ENCODE measurements around the gene PHKA2.

Gene PHKA2

DNA sequence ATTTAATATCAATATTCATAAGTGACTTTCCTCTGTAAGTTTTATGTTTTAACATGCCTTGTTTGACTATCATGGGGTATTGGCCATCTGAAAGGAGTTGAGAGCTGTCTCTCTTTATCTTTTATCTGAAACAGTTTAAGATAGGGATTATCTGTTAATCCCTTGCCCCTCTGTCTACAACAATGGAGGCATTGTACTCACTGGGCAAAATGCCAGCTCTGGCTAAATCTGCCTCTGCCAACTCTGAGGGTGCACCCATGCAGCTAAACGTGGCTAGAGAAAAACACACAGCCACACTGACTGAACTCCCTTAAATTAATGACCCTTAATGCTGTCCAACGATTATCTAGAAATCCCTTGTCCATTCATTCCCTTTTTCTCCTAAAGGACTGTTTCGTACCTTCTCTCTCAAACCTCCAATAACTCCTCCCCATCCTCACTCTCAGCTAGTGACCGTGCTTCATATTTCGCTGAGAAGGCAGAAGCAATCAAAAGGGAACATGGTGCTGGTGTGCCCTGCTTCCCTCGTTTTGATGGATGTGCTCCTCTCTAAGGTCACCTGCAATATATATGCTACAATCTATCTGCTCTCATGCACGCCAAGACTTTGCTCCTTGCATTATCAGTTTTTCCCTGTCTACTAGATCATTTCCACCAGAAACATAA is 10.3 kb downstream of the PHKA2 start:
- no peak for DNase-seq

DNA sequence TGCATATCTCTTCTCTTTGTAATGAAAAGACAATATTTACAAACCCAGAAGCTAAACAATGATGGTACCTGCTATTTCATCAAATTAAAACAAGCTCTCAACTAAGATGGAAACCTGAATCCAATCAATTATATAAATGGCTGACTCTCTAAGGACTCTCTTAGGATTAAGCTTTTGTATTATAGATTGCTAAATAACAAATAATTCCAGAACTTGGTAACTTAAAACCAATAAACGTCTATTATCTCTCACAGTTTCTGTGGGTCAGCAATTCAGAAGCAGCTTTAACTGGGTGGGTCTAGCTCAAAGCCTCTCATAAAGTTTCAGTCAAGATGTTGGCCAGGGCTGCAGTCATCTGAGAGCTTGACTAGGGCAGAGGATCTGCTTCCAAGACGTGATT is 12.4 kb downstream of the PHKA2 start:
- DNase-seq: no peak

DNA sequence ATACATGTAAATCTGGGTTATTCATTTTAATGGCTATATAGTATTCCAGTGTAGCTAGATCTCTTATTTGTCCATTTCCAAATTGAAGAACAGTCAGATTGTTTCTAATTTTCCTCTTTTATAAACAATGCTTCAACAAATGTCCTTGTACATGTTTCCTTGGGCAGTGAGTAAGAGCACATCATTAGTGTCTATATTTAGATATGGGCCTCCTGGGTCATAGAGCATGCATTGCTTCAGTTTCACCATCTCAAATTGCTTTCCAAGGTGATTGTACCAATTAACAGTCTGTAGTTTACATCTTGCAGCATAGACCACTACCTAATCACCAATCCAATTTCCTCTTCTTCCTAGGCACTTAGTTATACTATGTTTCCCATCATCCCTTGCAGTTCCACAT is 13.4 kb downstream of the PHKA2 start:
- no peak for DNase-seq

DNA sequence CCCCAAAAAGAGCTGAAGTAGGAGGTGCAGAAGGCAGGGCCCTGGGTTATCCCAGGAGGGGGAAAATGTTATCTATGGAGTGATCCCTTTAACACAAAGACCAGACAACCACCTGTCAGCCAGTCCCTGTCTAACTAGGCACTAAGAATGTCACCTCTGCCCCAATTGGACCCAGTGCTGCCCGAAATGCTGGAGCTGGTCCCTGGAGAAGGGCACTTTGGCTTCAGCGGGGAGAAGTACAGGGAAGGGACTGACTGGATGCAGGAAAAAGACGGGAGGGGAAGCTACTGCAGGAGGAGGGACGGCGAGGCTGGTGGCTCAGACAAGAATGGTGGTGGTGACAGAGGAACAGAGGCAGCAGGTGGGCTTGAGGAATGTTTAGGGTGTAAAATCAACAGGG is 17.3 kb downstream of the PHKA2 start:
- no peak for DNase-seq

DNA sequence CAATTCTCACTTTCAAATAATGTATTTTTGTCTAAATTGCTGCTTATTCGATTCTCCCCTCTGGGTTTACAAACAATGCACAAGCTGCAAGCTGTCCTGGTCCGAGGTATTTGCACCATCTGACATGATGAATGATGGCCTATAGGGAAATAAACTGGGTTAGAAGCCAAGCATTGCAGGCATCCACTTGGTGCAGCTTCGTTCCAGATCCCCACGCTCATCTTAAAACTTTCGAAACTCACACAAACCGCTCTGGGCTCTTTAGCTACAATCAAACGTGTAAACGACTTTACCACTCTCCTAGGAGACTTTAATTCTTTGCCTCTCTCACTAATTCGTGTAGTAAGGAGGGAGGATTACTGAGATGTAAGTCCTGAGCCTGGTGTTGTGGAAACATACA is 19.0 kb downstream of the PHKA2 start:
- no peak for DNase-seq

DNA sequence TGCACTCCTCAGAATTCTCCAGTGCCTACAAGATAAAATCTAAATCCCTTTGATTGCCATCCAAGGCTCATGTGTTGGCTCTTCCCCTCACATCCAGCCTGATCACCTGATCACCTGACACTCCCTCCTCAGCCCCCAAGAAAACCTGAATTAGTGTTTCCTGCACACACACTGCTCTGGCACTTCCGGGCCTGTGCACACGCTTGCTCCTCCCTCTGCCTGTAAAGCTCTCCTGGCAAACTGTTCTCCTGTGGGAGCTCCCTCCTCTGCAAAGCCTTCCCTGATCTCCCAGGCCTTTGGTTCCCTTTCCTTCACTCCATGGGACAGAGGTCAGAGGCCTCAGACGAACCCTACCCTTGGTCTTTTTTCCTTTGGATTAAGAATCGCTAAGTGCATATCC is 19.9 kb downstream of the PHKA2 start:
- DNase-seq: no peak

DNA sequence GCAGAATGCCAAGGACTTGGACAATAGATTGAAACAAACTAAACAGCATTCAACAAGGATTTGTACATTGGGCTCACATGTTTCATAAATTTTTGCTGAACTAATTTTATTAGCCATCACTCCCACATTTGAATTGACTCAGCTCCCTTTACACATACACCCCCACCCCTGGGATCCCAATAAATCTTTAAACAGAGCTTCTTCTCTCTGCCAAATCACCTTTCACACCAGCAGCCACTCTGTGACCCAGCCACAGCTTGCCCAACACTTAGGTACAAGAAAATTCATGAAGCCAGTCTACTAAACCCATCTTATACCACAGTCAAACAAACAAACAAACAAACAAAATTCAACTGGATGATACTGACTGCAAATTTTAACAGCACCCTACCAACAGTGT is 21.6 kb downstream of the PHKA2 start:
- DNase-seq: no peak

DNA sequence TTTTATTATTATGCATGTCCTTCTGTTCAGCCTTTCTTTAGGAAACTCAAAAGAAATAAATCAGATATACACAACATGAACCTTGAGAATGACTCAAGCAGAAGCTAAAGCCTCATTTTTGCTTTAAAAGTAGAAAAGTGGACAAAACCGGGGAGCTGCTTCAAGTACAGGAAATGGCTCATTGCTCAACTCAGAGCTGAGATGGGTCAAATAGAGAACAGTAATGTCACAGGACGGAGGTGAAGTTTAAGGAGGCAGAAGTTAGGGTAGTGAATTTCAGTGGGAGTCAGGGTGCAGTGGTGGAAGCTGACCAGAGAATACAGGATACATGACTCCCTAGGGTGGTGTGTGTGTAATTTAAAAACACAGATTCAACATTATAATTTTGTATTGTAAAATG is 22.2 kb downstream of the PHKA2 start:
- DNase-seq: no peak

DNA sequence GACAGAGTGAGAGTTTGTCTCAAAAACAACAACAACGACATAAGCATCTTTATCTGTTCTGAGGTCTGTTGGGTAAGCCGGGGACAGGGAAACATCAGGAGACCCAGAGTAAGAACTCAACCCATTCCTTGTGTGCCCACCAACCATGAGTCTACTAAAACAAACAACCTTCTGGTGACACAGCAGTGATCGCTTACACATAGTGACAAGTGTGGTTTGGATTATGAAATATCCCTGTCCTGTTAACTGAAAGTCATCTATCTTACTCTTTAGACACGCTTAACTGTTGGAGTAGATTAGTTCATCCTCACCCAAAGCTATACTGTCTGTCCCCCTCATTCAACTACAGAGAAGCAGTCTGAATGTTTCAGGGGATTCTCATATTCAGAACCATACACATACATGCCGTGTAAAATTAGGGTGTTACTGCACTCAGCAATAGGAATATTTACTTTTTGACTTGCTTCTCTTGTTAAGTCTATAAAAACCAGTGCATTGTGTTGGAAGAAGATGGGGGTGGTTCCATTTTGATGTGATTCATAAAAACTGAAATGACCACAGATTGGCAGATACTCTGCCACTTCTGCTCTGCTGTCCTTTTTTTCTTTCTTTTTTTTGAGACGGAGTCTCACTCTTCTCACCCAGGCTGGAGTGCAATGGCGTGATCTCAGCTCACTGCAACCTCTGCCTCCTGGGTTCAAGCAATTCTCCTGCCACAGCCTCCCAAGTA is 27.4 kb downstream of the PHKA2 start:
- DNase-seq: no peak

DNA sequence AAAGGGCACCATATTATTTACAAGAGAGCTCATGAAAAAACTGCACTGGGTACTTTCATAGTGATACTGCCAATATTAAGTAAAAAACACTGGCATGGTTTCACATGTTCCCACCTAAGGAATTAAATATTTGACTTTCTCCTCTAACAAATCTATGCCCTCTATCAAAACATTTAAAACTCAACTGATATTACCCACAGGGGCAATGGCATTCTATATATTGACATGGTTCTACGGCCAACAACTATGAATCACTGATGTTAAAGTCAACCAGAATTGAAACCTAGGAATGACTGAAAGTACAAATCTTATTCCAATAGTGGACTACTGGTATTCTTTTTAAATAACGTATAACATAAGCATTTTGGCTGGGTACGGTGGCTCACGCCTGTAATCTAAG is 28.2 kb downstream of the PHKA2 start:
- DNase-seq: no peak

DNA sequence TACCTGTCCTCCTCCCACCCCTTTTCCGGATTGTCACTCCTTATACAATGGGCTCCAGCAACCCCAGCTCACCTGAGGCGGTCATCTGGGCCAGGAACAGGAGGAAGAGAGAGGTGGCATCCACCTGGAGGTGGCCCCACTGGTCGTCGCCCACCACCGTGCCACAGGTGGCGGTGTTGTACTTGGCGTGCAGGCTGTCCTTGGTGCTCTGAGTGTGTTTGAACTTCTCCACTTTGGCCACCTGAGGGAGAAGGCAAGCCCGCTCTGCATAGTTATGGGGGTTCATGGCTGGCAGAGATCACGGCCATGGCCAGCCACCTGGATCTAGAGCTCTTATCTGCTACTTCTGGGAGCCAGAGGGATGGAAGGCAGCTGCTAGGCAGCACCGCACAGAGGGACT is 32.9 kb downstream of the PHKA2 start:
- DNase-seq: no peak

DNA sequence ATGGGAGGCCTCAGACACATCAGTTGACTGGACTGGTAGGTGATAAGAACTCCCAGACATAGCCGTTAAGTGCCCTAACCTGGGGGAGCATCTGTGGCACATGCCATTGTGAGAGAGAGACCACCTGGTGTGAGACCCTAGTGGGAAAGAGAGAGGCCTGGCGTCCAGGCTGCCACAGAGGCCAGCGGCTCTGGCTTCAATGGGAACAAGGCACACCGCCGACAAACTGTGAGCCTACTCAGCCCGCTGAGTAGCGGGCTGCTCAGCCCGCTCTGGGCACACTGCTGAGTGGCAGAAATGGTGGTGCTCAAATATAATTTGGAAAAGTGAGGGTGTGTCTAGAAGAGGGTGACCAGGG is 34.0 kb downstream of the PHKA2 start:
- no peak for DNase-seq

DNA sequence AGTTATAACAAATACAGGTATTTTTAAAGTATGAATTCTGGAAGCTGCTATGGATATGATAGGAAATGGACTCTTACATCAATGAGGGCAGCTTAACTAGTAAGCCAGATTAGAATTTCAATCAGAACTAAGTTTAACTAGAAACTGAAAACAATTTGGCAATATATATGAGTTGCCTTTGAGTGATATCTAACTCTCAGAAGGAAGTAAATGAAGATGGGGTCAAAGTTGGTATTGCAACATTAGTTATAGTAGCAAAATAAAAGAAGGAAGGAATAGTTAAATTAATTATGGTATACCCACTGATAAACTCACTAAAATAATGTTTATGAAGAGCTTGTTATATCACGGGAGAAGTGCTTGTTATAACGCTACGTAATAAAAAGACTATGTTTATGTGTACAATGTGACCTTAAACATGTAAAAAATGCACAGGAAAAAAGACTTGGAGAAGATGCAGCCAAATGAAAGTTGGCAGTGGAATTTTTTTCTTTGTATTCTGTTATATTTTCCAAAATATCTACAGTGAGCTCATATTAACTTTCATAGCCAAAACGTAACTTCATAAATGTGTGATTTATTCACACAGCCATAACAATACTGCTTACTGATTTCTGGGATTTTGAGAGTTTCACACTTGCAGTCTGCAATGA is 34.5 kb downstream of the PHKA2 start:
- no peak for DNase-seq

DNA sequence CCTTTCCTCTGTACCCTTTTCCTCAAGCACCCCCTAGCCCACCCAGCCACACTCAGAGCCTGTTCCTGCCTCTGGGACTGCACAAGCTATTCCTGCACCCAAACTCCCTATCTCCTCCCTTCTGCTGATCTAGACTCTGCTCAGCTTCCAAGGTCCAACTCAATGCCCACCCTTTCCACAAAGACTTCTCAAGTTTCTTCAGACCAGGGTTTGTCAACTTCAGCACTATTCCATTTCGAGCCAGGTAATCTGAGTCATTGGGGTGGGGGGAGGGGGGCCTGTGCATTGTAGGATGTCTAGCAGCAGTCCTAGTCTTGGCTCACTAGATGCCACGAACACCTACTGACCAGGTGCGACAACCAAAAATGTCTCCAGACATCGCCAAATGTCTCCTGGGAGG is 37.3 kb downstream of the PHKA2 start:
- no peak for DNase-seq

DNA sequence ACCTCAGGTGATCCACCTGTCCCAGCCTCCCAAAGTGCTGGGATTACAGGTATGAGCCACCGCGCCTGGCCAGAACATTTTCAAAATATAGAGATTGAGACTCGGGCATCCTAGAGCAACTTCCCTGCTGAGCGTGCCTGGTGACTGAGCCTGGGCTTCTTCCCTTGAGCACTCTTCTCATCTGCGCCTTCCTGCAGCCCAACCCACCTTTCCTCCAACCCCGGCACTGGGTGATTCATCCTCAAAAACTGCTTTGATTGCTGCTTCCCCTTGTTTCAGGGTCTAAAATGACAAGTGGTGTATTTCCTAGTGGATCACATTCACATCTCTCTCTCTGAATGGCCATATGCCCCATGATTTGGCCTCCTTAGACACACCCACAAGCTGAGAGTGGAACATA is 37.8 kb downstream of the PHKA2 start:
- no peak for DNase-seq

DNA sequence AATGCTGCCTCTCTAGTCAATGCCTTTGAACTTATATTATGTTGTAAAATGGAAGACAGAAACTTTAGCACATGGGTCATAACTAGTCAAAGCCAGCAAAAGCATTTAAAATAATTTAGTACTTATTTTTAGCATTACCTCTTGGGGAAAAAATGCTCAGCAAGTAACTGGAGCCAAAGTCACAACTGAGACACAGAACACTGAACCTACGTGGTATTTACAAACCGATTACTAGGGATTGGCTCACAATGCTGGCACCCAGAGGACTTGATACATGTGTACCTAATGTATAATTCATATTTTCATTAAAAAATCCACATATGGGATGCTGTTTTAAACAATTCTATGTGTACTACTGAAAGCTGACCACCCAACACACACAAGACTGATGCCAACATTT is 38.4 kb downstream of the PHKA2 start:
- DNase-seq: no peak

DNA sequence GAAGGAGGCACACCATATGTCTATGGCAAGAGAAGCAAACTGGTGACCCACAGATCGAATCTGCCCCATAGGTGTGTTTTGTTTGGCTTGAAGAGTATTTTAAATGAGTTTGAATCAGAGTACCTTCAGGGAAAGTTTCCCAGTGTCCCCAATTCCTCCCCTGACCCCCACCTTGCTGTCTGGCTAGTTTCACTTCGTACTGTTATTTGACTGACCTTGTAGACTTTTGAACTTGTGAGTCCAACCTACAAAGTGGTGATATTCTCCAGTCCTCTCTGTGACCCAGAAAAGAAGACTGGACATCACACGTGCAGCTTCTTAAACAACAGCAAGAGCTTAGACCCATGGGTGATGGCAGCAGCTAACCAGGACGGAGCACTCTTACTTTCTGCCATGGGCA is 39.4 kb downstream of the PHKA2 start:
- no peak for DNase-seq

DNA sequence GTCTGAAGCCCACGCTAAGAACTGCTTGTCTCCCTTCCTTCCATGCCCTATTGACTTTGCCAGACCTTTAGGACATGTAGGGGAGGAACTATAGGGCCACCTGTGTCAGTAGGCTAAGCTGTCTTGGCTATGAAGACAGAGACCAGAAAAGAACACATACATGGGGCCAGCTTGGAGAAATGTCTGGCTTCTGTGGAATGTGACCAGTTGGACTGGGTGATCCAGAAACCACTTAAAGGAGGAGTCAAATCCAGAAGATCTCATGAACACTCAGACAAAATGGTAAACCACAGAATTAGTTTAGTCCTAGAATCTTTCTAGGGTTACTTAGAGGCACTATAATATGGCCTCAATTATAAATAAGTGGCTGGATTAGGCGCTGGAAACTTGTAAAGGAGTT is 42.0 kb downstream of the PHKA2 start:
- no peak for DNase-seq

DNA sequence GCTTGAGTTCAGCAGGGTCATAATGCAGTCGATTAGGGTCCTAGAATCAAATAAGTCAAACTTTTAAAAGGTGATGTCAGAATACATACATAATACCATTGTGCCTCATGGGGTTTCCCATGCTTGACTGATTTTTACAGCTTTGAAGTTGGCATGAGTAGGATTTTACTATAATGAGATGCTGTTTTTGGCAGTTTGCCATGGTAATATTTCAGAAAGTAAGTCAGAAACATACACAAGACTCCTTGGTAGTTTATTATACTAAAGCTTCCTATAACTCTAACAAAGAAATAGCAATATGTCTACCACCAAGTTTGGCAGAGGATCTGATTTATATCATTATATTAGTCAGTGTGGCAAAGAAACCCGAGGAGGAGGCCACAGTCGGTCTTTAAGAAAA is 45.2 kb downstream of the PHKA2 start:
- no peak for DNase-seq

DNA sequence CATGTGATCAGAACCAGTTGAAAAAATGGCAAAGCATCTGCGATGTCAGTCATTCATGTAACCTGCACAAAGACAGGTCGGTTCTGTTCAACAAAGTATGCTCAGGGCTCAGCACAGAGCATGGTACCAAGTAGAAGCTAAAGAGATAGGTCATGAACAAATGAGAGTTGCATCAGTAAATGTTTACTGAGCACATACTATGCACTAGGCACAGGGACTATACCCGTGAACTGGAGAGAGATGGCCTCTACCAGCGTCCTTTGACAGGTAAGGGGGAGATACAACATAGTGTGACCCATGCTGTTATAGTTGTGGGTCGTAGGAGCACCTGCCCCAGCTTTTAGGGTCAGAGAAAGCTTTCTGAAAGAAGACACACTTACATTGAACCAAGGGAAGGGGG is 46.7 kb downstream of the PHKA2 start:
- DNase-seq: no peak

DNA sequence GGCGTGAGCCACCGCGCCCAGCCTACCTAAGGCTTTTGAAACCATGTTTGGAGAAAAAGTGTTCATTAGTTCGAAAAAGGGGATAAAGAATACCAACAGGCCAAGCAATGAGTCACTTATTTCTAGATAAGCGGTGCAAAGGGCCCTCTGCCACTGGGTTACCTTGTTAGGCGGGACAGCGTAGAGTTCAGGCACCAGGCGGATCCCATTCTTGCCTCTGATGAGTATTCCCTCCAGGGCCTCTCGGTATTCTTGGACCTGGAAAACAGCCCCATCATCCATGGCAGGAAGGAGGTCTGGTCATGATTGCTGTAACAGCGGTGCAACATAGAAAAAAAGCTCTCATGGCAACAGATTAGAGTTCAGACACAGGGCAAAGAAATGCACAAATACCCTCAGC is 48.0 kb downstream of the PHKA2 start:
- no peak for DNase-seq

DNA sequence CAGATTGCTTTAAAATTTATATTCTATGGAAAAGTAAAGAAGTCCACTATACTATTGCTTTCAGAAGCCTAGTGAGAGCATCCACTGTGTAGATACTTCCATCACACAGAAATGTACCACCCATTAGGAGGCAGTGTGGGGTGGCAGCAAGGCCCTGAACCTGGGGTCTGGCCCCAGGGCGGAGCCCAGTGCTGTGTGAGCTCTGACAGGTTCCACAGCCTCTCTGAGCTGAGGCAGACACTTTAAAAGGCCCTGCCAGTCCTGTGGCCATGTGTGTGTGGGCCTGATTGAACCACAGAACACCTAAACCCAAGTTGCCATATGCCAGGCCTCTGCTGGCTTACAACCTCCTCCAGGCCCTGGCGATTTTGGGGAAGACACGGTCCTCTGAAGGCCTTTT is 49.2 kb downstream of the PHKA2 start:
- no peak for DNase-seq

DNA sequence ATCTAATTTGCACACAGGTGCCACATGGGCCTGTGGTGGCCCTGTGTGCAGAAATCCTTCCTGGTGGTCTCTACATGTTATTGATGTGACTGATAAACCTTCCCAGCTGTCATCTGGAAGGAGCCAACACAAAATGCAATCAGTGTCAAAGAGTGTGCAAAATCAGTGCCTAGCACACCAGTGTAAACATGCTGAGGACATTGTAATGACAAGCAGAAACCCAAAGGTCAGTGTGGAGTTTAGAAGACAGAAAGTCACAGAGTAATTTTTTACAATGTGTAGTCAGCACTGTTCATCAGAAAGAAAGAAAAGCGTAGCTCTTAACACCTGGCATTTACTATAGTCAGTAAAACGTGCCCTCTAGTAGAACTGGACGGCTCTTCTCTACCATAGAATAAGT is 50.3 kb downstream of the PHKA2 start:
- DNase-seq: no peak

DNA sequence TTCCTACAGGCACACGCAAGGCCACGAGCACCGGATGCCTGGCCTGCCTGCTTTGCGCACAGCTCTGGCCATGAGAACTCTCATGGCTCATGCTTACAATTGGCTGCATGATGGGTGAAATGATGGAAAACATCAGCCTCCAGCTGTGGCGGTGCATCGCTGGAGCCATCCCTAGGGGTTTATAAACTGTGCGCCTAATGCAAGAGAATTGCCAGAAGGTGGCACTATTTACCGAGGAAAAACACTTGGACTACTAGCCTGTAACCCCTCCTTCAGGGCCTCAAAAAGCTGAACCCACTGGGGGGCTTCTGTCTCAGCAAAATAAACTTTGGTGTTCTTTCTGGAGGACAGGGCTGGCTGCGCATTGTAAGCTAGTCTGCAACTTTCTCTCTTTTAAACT is 51.9 kb downstream of the PHKA2 start:
- DNase-seq: no peak

DNA sequence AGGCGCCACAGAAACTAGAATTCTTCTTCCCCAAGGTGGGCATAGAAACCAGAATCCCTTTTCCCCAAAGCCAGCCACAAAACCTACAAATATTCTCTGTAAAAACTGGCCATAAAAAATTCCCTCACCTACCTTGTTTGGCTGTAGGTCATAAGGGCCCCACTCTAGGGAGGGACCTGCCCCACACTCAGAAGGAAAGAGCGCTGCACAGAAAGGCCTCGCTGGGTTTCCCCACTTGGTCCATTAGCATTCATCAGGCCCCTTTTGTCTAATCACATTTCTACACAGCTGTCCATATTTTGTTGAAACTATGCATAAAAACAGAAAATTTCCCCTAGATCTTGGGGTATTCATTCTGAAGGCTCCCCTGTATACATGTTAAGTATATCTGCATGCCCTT is 54.1 kb downstream of the PHKA2 start:
- DNase-seq: no peak
